ENCODE results near the gene LACC1. TPM values are rescaled to one million over a fixed set of nuclear protein-coding genes. Genes with fewer than 3 reads are reported as not detected.

LACC1 gene
- total RNA-seq, 1 donor from 2014 or later: 8.1 TPM

- no peak for DNase-seq
Measured at GRCh38 chr13:43884222-43884621, 4.5 kb downstream of the LACC1 start.

GRCh38 chr13:43894438-43894837 is 14.7 kb downstream of the LACC1 start:
- DNase-seq: no peak

- peak; percentile 58 for DNase-seq
Measured at GRCh38 chr13:43895940-43896339, 16.2 kb downstream of the LACC1 start.

GRCh38 chr13:43905435-43906031 is 25.8 kb downstream of the LACC1 start:
- peak; percentile 87 for DNase-seq

- DNase-seq: peak; percentile 83
Measured at GRCh38 chr13:43908156-43909126, 28.7 kb downstream of the LACC1 start.

GRCh38 chr13:43910856-43911255 is 31.2 kb downstream of the LACC1 start:
- no peak for DNase-seq

GRCh38 chr13:43911278-43911677 is 31.6 kb downstream of the LACC1 start:
- no peak for DNase-seq

GRCh38 chr13:43911871-43912270 is 32.2 kb downstream of the LACC1 start:
- DNase-seq: no peak

GRCh38 chr13:43915451-43915850 is 35.7 kb downstream of the LACC1 start:
- DNase-seq: no peak

- no peak for DNase-seq
Measured at GRCh38 chr13:43916828-43917227, 37.1 kb downstream of the LACC1 start.

GRCh38 chr13:43918636-43919035 is 38.9 kb downstream of the LACC1 start:
- DNase-seq: no peak

- DNase-seq: no peak
Measured at GRCh38 chr13:43920965-43921674, 41.4 kb downstream of the LACC1 start.

- no peak for DNase-seq
Measured at GRCh38 chr13:43924549-43925245, 45.0 kb downstream of the LACC1 start.

GRCh38 chr13:43929947-43930346 is 50.2 kb downstream of the LACC1 start:
- no peak for DNase-seq

- no peak for DNase-seq
Measured at GRCh38 chr13:43933378-43933777, 53.7 kb downstream of the LACC1 start.

GRCh38 chr13:43934273-43934672 is 54.6 kb downstream of the LACC1 start:
- no peak for DNase-seq

GRCh38 chr13:43935878-43936277 is 56.2 kb downstream of the LACC1 start:
- DNase-seq: peak; percentile 64

- DNase-seq: peak; percentile 48
Measured at GRCh38 chr13:43936647-43937046, 56.9 kb downstream of the LACC1 start.

- DNase-seq: no peak
Measured at GRCh38 chr13:43937839-43938238, 58.1 kb downstream of the LACC1 start.

GRCh38 chr13:43938449-43938848 is 58.7 kb downstream of the LACC1 start:
- DNase-seq: no peak

GRCh38 chr13:43939086-43939485 is 59.4 kb downstream of the LACC1 start:
- peak; percentile 51 for DNase-seq

- no peak for DNase-seq
Measured at GRCh38 chr13:43942286-43942685, 62.6 kb downstream of the LACC1 start.

Measured in tongue (tissue), 2 donors.